Activated naive CD4-positive, alpha-beta T cell treated with anti-CD3 and anti-CD28 coated beads, Interleukin-2, amount 10 ng/mL, durations not matched to agents 7 days and 5 days (primary cell): ENCODE results near the gene AOX1.
"Not testable (repeated sequence)": the region's sequence is repeated elsewhere in the genome, so short reads cannot be mapped to it uniquely, and the experiment has no call there.

Experiments used
- CTCF ChIA-PET: fragments of 350-600 bp; sonication (Branson Sonifier 250); formaldehyde crosslinking; loops from one replicate; lab custom pipeline; 2021; ENCODE audit warnings: antibody characterized with exemption; lab: Charles Lee
- DNase-seq: peaks from one replicate; pipeline ENCODE4 v3.0.0-alpha.2; 2020
- H3K27ac Mint-ChIP-seq: one replicate; pipeline ENCODE4 v1.8.0; 2021; ENCODE audit warnings: mild to moderate bottlenecking, moderate library complexity, mixed read lengths
- H3K27me3 Mint-ChIP-seq: one replicate; pipeline ENCODE4 v1.8.0; 2021; ENCODE audit warnings: mild to moderate bottlenecking, mixed read lengths
- H3K36me3 Mint-ChIP-seq: one replicate; pipeline ENCODE4 v1.8.0; 2021; ENCODE audit warnings: mixed read lengths
- H3K4me1 Mint-ChIP-seq: one replicate; pipeline ENCODE4 v1.8.0; 2021; ENCODE audit warnings: mixed read lengths
- H3K4me3 Mint-ChIP-seq: one replicate; pipeline ENCODE4 v1.8.0; 2021; ENCODE audit warnings: mild to moderate bottlenecking, moderate library complexity, mixed read lengths
- H3K9me3 Mint-ChIP-seq: one replicate; pipeline ENCODE4 v1.8.0; 2021; ENCODE audit warnings: mixed read lengths

Gene AOX1

DNA sequence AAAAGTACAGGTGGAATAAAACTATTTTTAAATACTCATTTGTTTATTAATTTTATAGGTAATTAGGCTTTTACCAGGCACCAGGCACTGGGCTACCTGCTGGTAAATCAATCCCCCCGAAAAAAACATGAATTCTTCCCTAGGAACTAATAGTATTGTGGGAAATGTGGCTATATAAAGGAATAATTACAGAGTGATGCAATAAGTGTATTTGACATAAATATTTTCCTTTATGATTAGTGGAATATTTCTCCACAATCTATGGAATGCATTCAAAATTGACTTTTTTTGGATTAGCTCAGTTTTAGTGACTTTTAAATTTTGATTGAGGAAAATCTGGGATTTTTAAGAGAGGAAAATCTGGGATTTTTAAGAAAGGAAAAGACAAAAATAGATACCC, 116.2 kb downstream of the AOX1 start:
- H3K4me1 Mint-ChIP-seq = peaks cover 18% of the 10 kb centered on the region
- H3K4me3 Mint-ChIP-seq = no peak overlapping the region
- CTCF ChIA-PET = interaction anchor here (1.2 to 6.1 kb wide), 3 partner anchors 10 to 722 kb away, joined by 6 to 50 read pairs (median 22); no protein-coding TSS in a partner anchor
- no peaks in the 10 kb centered on the region for H3K9me3 Mint-ChIP-seq
- peaks cover 8% of the 10 kb centered on the region for H3K27me3 Mint-ChIP-seq
- no peaks in the 10 kb centered on the region for H3K36me3 Mint-ChIP-seq
- H3K27ac Mint-ChIP-seq = no peak overlapping the region
- no peak for DNase-seq

DNA sequence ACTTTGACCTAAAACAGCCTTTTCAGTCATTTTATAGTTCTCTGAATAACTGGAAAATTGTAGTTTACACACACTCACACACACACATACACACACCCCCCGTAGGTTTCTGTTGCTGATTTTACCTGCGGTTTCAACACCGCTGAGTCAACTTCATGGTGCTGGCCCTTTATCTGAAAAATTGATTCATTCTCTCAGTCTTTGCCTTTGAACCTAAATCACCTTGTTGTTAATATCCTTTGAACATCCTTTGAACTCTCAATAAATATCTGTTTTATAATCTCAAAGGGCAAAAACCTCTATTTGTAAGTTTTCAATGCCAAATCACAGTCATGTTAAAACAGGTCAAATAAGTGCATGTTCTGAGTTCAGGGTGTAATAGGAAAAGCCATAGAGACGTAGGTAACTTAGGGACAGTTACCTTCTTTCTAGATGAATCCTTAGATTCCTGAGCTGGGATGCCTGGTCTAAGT, 116.9 kb downstream of the AOX1 start:
- Mint-ChIP-seq H3K4me1 (peaks cover 18% of the 10 kb centered on the region), H3K27me3 (peaks cover 8% of the 10 kb centered on the region), H3K4me3 (no peak overlapping the region), H3K36me3 (no peaks in the 10 kb centered on the region), H3K27ac (no peak overlapping the region), H3K9me3 (no peaks in the 10 kb centered on the region)
- CTCF ChIA-PET = interaction anchor here (0.8 to 6.1 kb wide), 12 partner anchors 10 to 735 kb away, joined by 3 to 50 read pairs (median 4); partner anchors contain the start of gene KCTD18
- DNase-seq = peak; percentile 60

DNA sequence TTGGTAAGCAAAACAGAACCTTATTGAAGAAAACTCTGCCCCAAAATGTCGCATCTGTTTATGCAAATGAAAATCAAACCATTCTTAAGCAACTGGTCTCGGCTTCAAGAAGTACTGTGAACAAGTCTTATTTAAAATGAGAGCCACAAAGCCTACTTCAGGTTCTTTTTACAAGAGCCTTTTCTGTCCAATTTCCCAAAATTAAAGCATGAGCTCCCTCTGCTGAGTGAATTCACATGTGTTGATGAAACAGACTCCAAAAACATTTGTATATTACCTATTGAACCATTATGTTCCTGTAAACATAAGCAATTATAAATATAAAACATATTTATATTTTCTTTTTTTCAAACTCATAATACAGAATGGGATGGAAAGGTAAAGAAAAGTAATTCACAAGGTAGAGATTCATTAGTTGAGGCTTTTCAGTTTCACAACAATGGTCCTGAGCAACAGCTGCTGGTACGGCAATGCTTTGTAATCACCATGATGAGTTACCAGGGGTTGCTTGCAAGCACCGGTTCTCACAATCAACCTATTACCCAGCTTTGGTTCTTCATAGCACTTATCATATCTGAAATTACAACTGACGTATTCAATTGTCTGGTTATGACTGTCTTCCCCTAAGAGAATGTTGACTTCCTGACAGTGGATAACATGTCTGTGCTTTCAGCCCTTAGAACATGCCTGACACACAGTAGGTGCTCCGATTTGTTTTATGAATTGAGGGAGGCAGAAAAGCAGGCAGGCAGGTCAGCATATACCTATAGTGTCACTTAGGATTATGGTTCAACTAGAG, 117.5 kb downstream of the AOX1 start:
- no peak overlapping the region for H3K27ac Mint-ChIP-seq
- CTCF ChIA-PET = interaction anchor here (0.8 to 6.1 kb wide), 16 partner anchors 9 to 736 kb away, joined by 3 to 50 read pairs (median 4); partner anchors contain the start of gene KCTD18
- H3K9me3 Mint-ChIP-seq = no peaks in the 10 kb centered on the region
- DNase-seq = no peak
- no peak overlapping the region for H3K4me3 Mint-ChIP-seq
- peaks cover 18% of the 10 kb centered on the region for H3K4me1 Mint-ChIP-seq
- peaks cover 8% of the 10 kb centered on the region for H3K27me3 Mint-ChIP-seq
- no peaks in the 10 kb centered on the region for H3K36me3 Mint-ChIP-seq

DNA sequence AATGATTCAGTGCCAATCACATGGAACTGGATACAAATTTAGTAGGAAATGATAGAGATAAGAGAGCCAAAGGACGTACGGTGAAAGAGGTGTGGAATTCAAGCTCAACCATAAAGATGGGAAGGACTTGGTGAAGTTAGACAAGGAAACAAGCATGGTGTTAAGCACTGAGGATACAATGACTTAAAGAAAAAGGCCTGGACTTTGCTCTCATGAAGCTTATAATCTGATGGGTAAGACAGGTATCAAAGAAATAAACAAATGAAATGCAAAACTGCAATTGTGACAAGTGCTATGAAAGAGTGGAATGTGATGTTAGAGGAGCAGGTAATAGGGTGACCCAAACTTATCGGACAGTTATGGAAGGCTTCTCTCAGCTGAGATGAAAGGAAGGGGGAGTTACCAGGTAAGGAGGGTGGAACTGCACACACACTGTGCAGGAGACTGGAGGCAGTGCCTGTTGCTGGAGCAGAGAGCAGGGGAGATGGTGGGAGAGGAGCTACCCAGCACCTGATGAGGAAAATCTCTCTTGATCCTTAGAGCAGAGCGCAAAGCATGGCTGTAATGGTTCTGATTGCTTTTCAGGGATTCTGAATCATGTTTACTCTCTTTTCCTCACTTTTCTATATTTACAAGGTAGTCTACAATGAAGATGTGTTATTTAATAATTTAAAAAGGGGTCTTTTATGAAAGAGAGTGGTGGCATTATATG, 118.3 kb downstream of the AOX1 start:
- CTCF ChIA-PET = interaction anchor here (1.0 to 6.1 kb wide), 14 partner anchors 8 to 731 kb away, joined by 3 to 50 read pairs (median 4); no protein-coding TSS in a partner anchor
- no peaks in the 10 kb centered on the region for H3K9me3 Mint-ChIP-seq
- no peak overlapping the region for H3K4me3 Mint-ChIP-seq
- no peaks in the 10 kb centered on the region for H3K36me3 Mint-ChIP-seq
- DNase-seq = no peak
- H3K4me1 Mint-ChIP-seq = peaks cover 18% of the 10 kb centered on the region
- H3K27me3 Mint-ChIP-seq = peaks cover 8% of the 10 kb centered on the region
- H3K27ac Mint-ChIP-seq = no peak overlapping the region

DNA sequence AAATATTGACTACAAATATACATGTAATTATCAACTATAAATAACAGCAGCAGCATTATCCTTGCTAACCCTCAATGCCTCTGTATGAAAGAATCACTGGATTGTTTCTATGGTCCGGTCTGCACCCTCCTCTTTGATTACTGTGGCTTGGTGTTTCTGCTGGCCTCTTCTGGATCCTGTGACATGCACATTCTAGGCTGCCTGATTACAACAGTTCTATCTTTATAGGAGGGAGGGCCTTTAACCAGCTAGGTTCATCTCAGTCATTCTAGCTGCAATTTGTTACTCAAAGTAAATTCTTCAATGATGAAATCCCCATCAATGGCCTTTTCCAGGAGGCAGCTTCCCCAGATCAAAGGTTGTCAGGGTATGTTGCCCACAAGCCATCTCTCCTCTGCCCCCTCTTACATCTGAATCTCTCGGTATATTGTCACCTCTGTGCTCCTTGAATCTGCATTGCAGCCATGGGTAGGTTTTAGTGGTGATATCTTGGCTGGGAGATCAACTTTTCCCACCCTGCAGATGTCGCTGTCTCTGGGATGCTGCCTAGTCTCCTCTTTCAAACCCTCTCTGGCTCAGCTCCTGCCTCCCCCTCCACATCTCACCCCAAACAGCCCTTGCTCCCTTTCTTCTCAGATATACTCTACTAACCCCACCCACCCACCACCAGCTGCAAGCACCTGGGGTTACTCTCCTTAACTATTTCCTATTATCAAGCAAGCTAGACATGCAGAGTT, 119.7 kb downstream of the AOX1 start:
- peaks cover 18% of the 10 kb centered on the region for H3K4me1 Mint-ChIP-seq
- DNase-seq = no peak
- H3K4me3 Mint-ChIP-seq = no peak overlapping the region
- H3K27ac Mint-ChIP-seq = no peak overlapping the region
- no peaks in the 10 kb centered on the region for H3K36me3 Mint-ChIP-seq
- CTCF ChIA-PET = interaction anchor here (0.5 to 6.1 kb wide), 7 partner anchors 31 to 720 kb away, joined by 3 to 50 read pairs (median 3); no protein-coding TSS in a partner anchor
- H3K9me3 Mint-ChIP-seq = no peaks in the 10 kb centered on the region
- peaks cover 8% of the 10 kb centered on the region for H3K27me3 Mint-ChIP-seq

DNA sequence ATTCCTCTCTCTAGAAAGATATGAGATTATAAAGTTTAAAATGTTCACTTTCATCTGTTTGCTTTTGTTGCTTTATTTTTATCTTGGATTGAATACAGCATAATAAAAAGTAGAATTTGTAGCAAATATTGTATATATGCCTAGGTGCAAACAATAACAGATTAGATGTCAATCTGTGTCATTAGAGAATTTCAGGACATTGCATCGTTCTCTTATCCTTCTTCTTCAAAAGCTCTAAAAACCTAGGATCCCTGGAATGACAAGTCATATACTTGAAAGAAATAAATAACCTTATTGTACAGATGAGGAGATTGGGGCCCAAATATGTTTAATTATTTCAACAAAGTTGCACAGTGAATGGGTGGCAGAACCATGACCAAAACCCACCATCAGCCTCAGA, 123.1 kb downstream of the AOX1 start:
- Mint-ChIP-seq H3K36me3 (no peaks in the 10 kb centered on the region), H3K27me3 (peaks cover 4% of the 10 kb centered on the region), H3K9me3 (no peaks in the 10 kb centered on the region), H3K27ac (no peak overlapping the region), H3K4me3 (no peak overlapping the region), H3K4me1 (peaks cover 25% of the 10 kb centered on the region)
- CTCF ChIA-PET = no interaction called here
- DNase-seq = no peak

DNA sequence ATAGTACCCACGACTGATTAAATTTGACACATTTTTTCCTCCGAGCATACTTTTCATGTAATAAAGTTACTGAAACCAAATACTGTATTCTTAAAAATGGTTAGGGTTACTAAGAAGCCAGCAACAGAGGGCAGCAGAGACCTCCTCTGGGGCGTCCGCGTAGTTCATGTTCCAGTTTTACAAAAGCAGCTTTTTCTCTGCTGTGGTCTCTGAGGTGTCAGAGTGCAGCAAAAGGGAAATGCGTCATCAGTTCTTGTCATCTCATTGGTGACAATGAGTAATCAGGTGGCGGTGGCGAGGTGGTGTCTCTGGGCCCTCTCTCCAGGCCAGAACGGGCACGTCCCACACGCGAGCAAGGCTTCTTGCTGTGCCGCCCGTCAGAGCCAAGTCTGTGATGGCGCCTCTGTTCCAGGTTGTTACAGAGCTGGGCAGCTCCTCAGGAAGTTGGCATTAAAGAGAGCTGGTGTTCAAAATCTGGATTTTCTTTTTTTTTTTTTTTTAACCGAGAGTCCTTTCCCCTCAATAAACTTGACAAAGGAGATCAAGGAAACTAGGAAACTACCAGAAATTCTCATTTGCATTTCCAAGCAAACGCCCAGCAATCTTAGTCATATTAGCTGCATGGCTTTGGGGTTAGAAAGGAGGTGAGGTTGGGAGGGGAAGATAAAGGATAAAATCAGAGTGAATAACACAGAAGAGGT, 127.3 kb downstream of the AOX1 start:
- DNase-seq = peak; percentile 96
- no peaks in the 10 kb centered on the region for H3K9me3 Mint-ChIP-seq

DNA sequence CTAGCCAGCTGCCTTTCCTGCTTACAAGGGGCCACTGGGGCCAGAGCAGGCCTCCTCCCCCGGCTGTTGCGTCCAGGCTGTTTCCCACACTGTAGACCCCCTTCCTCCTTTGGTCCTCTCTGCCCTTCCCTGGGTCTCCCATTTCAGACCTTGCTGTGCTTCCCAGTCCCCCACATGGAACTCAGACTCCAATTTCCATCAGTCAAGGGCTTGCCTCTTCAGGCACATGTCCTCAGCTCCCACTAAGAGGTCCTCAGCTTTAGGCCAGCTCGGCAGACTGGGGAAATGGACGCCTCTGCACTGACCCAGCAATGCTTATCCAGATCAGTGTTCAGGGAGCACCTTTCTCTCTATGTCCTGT, 127.9 kb downstream of the AOX1 start:
- Mint-ChIP-seq H3K4me1 (peaks cover 23% of the 10 kb centered on the region), H3K4me3 (peak overlapping the region; percentile 68), H3K9me3 (peaks cover 5% of the 10 kb centered on the region), H3K27ac (peak overlapping the region; percentile 99), H3K27me3 (peaks cover 7% of the 10 kb centered on the region), H3K36me3 (no peaks in the 10 kb centered on the region)
- CTCF ChIA-PET = interaction anchor here (0.7 to 3.2 kb wide), 16 partner anchors 10 to 518 kb away, joined by 3 to 23 read pairs (median 4); partner anchors contain the start of gene BZW1
- DNase-seq = no peak

More for the DNA sequence above, 127.3 kb downstream of the AOX1 start:
- peak overlapping the region; percentile 99 for H3K27ac Mint-ChIP-seq
- H3K4me3 Mint-ChIP-seq = peak overlapping the region; percentile 68
- peaks cover 7% of the 10 kb centered on the region for H3K27me3 Mint-ChIP-seq
- H3K36me3 Mint-ChIP-seq = no peaks in the 10 kb centered on the region
- peaks cover 23% of the 10 kb centered on the region for H3K4me1 Mint-ChIP-seq
- CTCF ChIA-PET = interaction anchor here (0.7 to 3.2 kb wide), 22 partner anchors 10 to 784 kb away, joined by 3 to 23 read pairs (median 4); partner anchors contain the start of genes BZW1 and CLK1

DNA sequence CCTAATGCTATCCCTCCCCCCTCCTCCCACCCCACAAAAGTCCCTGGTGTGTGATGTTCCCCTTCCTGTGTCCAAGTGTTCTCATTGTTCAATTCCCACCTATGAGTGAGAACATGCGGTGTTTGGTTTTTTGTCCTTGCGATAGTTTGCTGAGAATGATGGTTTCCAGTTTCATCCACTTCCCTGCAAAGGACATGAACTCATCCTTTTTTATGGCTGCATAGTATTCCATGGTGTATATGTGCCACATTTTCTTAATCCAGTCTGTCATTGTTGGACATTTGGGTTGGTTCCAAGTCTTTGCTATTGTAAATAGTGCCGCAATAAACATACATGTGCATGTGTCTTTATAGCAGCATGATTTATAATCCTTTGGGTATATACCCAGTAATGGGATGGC, 129.2 kb downstream of the AOX1 start:
- peaks cover 13% of the 10 kb centered on the region for H3K9me3 Mint-ChIP-seq
- H3K4me1 Mint-ChIP-seq = peaks cover 23% of the 10 kb centered on the region
- DNase-seq, H3K4me3 Mint-ChIP-seq, H3K36me3 Mint-ChIP-seq, H3K27ac Mint-ChIP-seq, CTCF ChIA-PET: not testable (repeated sequence)
- H3K27me3 Mint-ChIP-seq = peaks cover 18% of the 10 kb centered on the region

DNA sequence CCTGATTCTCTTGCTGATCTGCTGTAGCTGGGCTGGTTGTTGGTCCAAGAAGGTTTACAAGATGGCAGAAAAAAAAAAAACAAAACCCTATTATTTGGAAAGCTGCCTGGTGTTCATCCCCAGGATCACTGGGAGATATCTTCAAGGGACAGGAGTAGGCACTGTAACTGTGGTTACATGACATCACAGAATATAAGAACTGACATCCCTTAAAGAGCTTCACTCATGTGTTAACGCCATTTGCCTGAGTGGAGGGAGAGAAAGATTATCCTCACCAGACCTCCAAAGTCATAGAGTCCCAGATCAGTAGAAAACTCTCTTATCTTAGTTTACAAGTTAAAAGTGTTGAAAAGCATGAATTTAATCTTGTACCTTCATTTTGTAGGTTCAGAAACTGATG, 130.6 kb downstream of the AOX1 start:
- H3K27ac Mint-ChIP-seq = no peak overlapping the region
- H3K27me3 Mint-ChIP-seq = peaks cover 27% of the 10 kb centered on the region
- peaks cover 23% of the 10 kb centered on the region for H3K4me1 Mint-ChIP-seq
- no peak overlapping the region for H3K4me3 Mint-ChIP-seq
- CTCF ChIA-PET = no interaction called here
- no peak for DNase-seq
- H3K9me3 Mint-ChIP-seq = peaks cover 15% of the 10 kb centered on the region
- peaks cover 8% of the 10 kb centered on the region for H3K36me3 Mint-ChIP-seq
